B cell (primary cell): ENCODE measurements around the gene GLRA3. TPM values are rescaled to one million over a fixed set of nuclear protein-coding genes. Genes with fewer than 3 reads are reported as not detected.

Source experiments
- ATAC-seq: fragments of 200-7000 bp; cut with Tn5 transposase; one replicate; pipeline ENCODE4 v1.10.0; 2021; ENCODE audit warnings: low read depth, mild to moderate bottlenecking, moderate number of reproducible peaks, moderate library complexity
- CTCF ChIA-PET: fragments of 350-600 bp; sonication (Branson Sonifier 250); formaldehyde crosslinking; loops from one replicate; lab custom pipeline; 2021; ENCODE audit warnings: antibody characterized with exemption, inconsistent platforms; lab: Charles Lee
- POLR2A ChIA-PET: fragments of 350-600 bp; sonication (Branson Sonifier 250); formaldehyde crosslinking; loops from one replicate; lab custom pipeline; 2021; ENCODE audit warnings: antibody characterized with exemption; lab: Charles Lee
- DNase-seq: peaks from one replicate; pipeline ENCODE4 v3.0.0; 2013
- H2AFZ ChIP-seq: 2 replicates; pipeline ENCODE4 v1.6.1; 2012; ENCODE audit warnings: mild to moderate bottlenecking, low read depth, low read length; ENCODE audit not compliant: insufficient read depth, poor library complexity, severe bottlenecking
- H3K27ac ChIP-seq, 2 donors: 1 replicate in 1 of 2; 2 replicates in 1 of 2; pipeline ENCODE4 v1.5.1; 2012 to 2013; ENCODE audit warnings: low read length in 2 of 2, mild to moderate bottlenecking in 2 of 2, moderate library complexity in 1 of 2
- H3K27me3 ChIP-seq, 4 experiments: fragments of 200-600 bp in 1 of 4; sonication (generic) in 1 of 4; replicated peaks in 1 of 4; 1 replicate in 2 of 4; 2 replicates in 2 of 4; pipeline versions ENCODE4 v1.6.1 to v1.7.0; 2013 to 2016; ENCODE audit warnings: low read length in 3 of 4, mild to moderate bottlenecking in 2 of 4, mixed read lengths in 1 of 4, moderate library complexity in 1 of 4; ENCODE audit not compliant: insufficient read depth in 4 of 4, control insufficient read depth in 3 of 4; ENCODE audit errors: control extremely low read depth in 1 of 4
- H3K36me3 ChIP-seq, 2 experiments: replicated peaks in 1 of 2; 1 replicate in 1 of 2; 2 replicates in 1 of 2; pipeline versions ENCODE4 v1.6.1 to v1.7.1; 2013; ENCODE audit warnings: low read length in 1 of 2; ENCODE audit not compliant: insufficient read depth in 2 of 2, control insufficient read depth in 1 of 2; ENCODE audit errors: control extremely low read depth in 1 of 2, extremely low read depth in 1 of 2
- H3K4me1 ChIP-seq, 2 donors: fragments of 200-600 bp in 1 of 2; sonication (generic) in 1 of 2; 1 replicate in 1 of 2; 2 replicates in 1 of 2; pipeline versions ENCODE4 v1.5.1 to v1.6.1; 2013 to 2017; ENCODE audit warnings: low read length in 2 of 2; ENCODE audit not compliant: control insufficient read depth in 2 of 2, insufficient read depth in 2 of 2
- H3K4me2 ChIP-seq: replicated peaks from 2 replicates; pipeline ENCODE3; 2012; ENCODE audit warnings: mild to moderate bottlenecking, low read depth, low read length; ENCODE audit not compliant: poor library complexity, severe bottlenecking
- H3K4me3 ChIP-seq, 5 experiments: fragments of 200-600 bp in 1 of 5; sonication (generic) in 1 of 5; 1 replicate in 3 of 5; 2 replicates in 2 of 5; pipeline versions ENCODE4 v1.5.1 to v1.7.0; 2011 to 2016; ENCODE audit warnings: low read length in 4 of 5, mild to moderate bottlenecking in 4 of 5, low read depth in 2 of 5, control low read depth in 1 of 5, moderate library complexity in 1 of 5; ENCODE audit not compliant: insufficient read depth in 1 of 5; ENCODE audit errors: control extremely low read depth in 1 of 5, extremely low read depth in 1 of 5
- H3K79me2 ChIP-seq: fragments of 200-600 bp; sonication (generic); one replicate; pipeline ENCODE4 v1.6.0; 2016; ENCODE audit warnings: low read length; ENCODE audit not compliant: control insufficient read depth, insufficient read depth
- H3K9ac ChIP-seq: fragments of 200-600 bp; sonication (generic); 2 replicates; pipeline ENCODE4 v1.6.1; 2017; ENCODE audit warnings: mild to moderate bottlenecking, low read length, moderate library complexity
- H3K9me3 ChIP-seq, 3 donors: one replicate each; pipeline versions ENCODE4 v1.6.1 to v1.7.1; 2013; ENCODE audit warnings: low read length in 2 of 3; ENCODE audit not compliant: control insufficient read depth in 2 of 3, insufficient read depth in 1 of 3; ENCODE audit errors: control extremely low read depth in 1 of 3
- H4K20me1 ChIP-seq: 2 replicates; pipeline ENCODE4 v1.6.0; 2012; ENCODE audit warnings: mild to moderate bottlenecking, low read length; ENCODE audit not compliant: insufficient read depth, control insufficient read depth, poor library complexity, severe bottlenecking
- H3K27ac Mint-ChIP-seq: one replicate; pipeline ENCODE4 v1.8.0; 2021; ENCODE audit warnings: mixed read lengths
- H3K27me3 Mint-ChIP-seq: one replicate; pipeline ENCODE4 v1.8.0; 2021; ENCODE audit warnings: mixed read lengths
- H3K4me1 Mint-ChIP-seq: one replicate; pipeline ENCODE4 v1.8.0; 2021; ENCODE audit warnings: mixed read lengths
- H3K4me3 Mint-ChIP-seq: one replicate; pipeline ENCODE4 v1.8.0; 2021; ENCODE audit warnings: mixed read lengths
- H3K9me3 Mint-ChIP-seq: one replicate; pipeline ENCODE4 v1.8.0; 2022; ENCODE audit warnings: mixed read lengths; ENCODE audit not compliant: insufficient read depth
- EZH2 ChIP-seq: IDR thresholded peaks from 2 replicates; pipeline ENCODE4 v1.6.1; 2012; ENCODE audit warnings: borderline replicate concordance, low read depth, mild to moderate bottlenecking, moderate library complexity, low read length; ENCODE audit not compliant: insufficient read depth, poor library complexity, severe bottlenecking
- WGBS: methylation state at CpG from one replicate; pipeline ENCODE4 v1.1.5; 2013; ENCODE audit warnings: missing lambda C conversion rate; ENCODE audit not compliant: insufficient coverage; 5-methylcytosine and 5-hydroxymethylcytosine counted together
- intact Hi-C: fragments of 100-400 bp; cut with micrococcal nuclease; formaldehyde crosslinking; loops from one replicate; pipeline ENCODE4 v1.10.0; 2022
- polyA plus RNA-seq: library from polyadenylated mRNA; depleted of rRNA; stranded (reverse); fragments of >200 nt; gene quantifications from 2 replicates; pipeline ENCODE4 v1.2.3, GENCODE V29; 2012
- total RNA-seq, 2 donors: library from RNA; stranded (reverse); fragments of 120-200 nt in 1 of 2; gene quantifications; 1 replicate in 1 of 2; 2 replicates in 1 of 2; pipeline versions ENCODE4 v1.2.3 to v1.2.4, GENCODE V29; 2013 to 2022
- TF ChIP-seq, protein P1 (sequence below): fragments of 200-600 bp; IDR thresholded peaks from one replicate; pipeline ENCODE4 v1.8.0; 2022; ENCODE audit warnings: antibody characterized with exemption, mild to moderate bottlenecking

The GLRA3 gene
- total and polyA plus RNA-seq, 2 donors (not counting 1 experiment from before 2014, with no cell fraction given), result 0.12 to 0.30 TPM

GRCh38 chr4:174856926-174857800 lies 28.1 kb upstream of the GLRA3 start:
- Mint-ChIP-seq H3K27ac (no peak overlapping the region), H3K27me3 (no peaks in the 10 kb centered on the region), H3K4me1 (peaks cover 8% of the 10 kb centered on the region), H3K4me3 (no peak overlapping the region), H3K9me3 (no peaks in the 10 kb centered on the region)
- Histone ChIP-seq H4K20me1 (no peaks in the 10 kb centered on the region), H3K4me3 (no peak overlapping the region), H3K27ac (no peak overlapping the region), H3K79me2 (no peaks in the 10 kb centered on the region), H3K9ac (no peak overlapping the region), H2AFZ (no peak overlapping the region), H3K27me3 (no peaks in the 10 kb centered on the region), H3K4me1 (peaks cover 3 to 9% of the 10 kb centered on the region in 2 donors), H3K4me2 (no peak overlapping the region), H3K36me3 (no peaks in the 10 kb centered on the region), H3K9me3 (no peaks in the 10 kb centered on the region)
- intact Hi-C loops, result no loop called here
- CTCF ChIA-PET, result no interaction called here
- POLR2A ChIA-PET, result interaction anchor here (0.6 kb wide), 1 partner anchor 8 kb away, joined by 3 read pairs; no protein-coding TSS in a partner anchor
- no CpG with 5 or more reads among the region's 3 CpGs for WGBS
- DNase-seq, result no peak
- no peak for ATAC-seq
- TF ChIP-seq, protein P1, sequence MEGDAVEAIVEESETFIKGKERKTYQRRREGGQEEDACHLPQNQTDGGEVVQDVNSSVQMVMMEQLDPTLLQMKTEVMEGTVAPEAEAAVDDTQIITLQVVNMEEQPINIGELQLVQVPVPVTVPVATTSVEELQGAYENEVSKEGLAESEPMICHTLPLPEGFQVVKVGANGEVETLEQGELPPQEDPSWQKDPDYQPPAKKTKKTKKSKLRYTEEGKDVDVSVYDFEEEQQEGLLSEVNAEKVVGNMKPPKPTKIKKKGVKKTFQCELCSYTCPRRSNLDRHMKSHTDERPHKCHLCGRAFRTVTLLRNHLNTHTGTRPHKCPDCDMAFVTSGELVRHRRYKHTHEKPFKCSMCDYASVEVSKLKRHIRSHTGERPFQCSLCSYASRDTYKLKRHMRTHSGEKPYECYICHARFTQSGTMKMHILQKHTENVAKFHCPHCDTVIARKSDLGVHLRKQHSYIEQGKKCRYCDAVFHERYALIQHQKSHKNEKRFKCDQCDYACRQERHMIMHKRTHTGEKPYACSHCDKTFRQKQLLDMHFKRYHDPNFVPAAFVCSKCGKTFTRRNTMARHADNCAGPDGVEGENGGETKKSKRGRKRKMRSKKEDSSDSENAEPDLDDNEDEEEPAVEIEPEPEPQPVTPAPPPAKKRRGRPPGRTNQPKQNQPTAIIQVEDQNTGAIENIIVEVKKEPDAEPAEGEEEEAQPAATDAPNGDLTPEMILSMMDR, result no peak
- no peak for TF ChIP-seq EZH2

DNA sequence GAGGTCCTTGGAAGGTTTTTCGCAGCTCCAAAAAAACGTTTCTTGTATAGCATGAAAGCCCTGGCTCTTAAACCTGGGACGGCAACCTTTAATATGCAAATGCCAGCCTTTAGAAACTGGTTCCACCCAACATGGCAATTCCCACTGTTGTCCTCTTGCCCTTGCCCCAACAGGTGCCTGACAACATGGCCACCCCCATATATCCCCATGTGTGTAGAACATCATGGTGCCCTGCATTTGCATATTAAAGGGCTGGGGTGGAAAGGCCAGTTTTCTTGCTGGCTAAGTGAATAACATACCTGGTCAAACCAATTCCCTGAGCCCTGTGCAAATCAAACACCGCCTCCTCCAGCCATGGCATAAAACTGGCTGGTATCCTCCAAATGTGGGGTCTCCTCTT lies 26.0 kb upstream of the GLRA3 start:
- WGBS, result 74% methylated on average over 3 of the region's 4 CpGs
- H3K4me3 ChIP-seq, result no peak overlapping the region
- peaks cover 0 to 2% of the 10 kb centered on the region in 2 donors for H3K4me1 ChIP-seq
- DNase-seq (no peak), ATAC-seq (no peak)
- Mint-ChIP-seq H3K9me3 (no peaks in the 10 kb centered on the region), H3K27me3 (no peaks in the 10 kb centered on the region), H3K4me1 (peaks cover 3% of the 10 kb centered on the region), H3K27ac (no peak overlapping the region), H3K4me3 (no peak overlapping the region)
- no peaks in the 10 kb centered on the region for H4K20me1 ChIP-seq
- H3K27ac ChIP-seq, result no peak overlapping the region
- no peaks in the 10 kb centered on the region for H3K36me3 ChIP-seq
- H3K9ac ChIP-seq, result no peak overlapping the region
- POLR2A ChIA-PET, result no interaction called here
- no peaks in the 10 kb centered on the region for H3K79me2 ChIP-seq
- TF ChIP-seq EZH2, result no peak
- TF ChIP-seq, protein P1, result no peak
- no peak overlapping the region for H2AFZ ChIP-seq
- no peaks in the 10 kb centered on the region for H3K27me3 ChIP-seq
- CTCF ChIA-PET, result no interaction called here
- H3K4me2 ChIP-seq, result no peak overlapping the region
- no peaks in the 10 kb centered on the region for H3K9me3 ChIP-seq
- intact Hi-C loops, result no loop called here
